Amniotic stem cell (primary cell): ENCODE results near the gene RARG.
"Not testable (repeated sequence)": the region's sequence is repeated elsewhere in the genome, so short reads cannot be mapped to it uniquely, and the experiment has no call there.

ENCODE experiments used
- DNase-seq: peaks from one replicate; lab custom pipeline; 2025; lab: John Stamatoyannopoulos, UW

The RARG gene

DNA sequence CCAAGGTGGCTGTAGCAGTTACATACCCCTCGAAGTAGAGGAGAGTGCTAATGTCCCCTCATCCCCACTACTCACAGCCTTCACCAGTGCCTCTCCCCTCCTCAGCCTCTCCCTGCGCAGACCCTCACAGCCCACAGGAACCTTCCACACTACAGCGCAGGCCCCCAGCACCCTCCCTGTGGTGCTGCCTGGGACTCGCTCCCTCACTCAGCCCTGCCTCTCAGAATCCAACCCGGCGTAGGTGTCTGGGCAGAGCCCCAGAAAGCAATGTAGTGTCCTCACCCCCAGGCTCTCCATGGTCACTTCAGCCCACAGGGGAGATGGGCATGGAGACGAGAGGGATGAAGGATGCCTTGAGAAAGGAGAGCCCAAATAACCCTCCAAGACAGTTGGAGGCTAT is 62.4 kb downstream of the RARG start:
- no peak for DNase-seq

DNA sequence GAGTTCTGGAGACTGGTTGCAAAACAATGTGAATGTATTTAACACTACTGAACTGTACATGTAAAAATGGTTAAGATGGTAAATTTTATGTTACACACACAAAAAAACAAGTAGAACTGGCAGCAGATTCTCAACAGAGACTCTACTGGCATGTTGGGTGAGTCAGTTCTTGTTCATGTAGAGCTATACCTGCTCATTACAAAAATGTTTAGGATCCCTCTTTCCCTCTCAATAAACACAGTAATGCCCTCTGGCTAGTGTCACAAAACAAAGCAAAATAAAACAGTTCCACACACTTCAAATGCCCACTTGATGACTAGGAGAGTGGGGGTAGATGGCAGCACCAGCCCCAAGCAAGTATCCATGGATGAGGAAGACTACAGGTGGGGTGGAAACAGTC is 65.2 kb downstream of the RARG start:
- no peak for DNase-seq

DNA sequence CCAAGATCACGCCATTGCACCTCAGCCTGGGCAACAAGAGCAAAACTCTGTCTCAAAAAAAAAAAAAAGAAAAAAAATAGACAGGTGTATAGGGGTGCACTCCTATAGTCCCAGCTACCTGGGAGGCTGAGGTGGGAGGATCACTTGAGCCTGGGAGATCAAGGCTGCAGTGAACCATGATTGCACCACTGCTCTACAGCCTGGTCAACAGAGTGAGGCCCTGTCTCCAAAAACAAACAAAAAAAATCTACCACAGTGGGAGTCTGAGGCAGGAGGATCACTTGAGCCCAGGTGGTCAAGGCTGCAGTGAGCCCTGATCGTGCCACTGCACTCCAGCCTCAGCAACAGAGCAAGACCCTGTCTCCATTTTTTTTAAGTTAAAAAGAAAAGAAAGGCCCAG is 69.0 kb downstream of the RARG start:
- not testable (repeated sequence) for DNase-seq

DNA sequence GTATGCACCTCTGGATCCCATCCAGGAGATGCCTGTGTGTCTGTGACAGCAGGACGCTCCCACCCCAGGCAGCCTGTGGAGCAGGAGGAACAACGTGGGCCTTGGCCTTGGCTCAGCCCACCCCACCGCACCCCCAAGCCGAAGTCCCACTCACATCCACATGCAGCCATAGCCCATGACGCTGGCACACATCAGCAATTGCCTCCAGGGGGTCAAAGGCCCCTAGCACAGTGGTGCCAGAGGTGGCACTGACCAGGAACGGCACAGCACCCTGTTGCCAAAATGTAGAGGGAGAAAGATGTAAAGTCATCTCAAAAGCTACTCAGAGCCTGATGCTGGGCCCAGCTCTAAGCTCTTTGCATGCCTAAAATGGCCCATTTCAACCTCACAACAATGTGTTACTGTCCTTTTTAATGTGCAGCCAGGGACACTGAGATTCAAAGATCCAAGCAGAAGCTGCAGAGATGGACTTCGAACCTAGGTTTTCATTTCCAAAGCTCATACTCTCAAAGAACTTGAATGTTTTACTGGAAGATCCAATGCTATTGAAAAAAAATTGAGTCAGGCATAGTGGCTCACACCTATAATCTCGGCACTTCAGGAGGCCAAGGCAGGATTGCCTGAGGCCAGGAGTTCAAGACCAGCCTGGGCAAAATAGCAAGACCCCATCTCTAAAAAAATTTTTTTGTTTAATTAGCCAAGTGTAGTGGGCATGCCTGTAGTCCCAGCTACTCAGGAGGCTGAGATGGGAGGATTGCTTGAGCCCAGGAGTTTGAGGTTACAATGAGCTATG is 70.7 kb downstream of the RARG start:
- DNase-seq = no peak

DNA sequence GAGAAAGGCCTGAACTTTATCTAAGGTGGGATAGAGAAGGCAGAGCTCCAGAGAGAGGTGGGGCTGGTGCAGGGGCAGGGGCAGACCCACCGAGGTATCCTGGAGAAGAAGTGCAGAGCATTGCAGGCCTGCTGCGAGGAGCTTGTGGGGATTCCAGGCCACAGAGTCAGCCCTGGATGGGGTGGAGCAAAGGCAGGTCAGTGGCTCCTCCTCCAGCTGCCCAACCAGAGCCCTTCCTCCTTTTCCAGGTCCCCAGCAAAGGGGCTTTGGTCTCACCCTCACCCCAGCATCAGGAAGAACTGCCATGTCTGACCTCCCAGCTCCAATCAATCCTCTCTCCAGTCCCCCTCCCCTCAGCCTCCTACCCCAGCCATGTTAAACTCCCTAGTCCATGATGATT is 71.3 kb downstream of the RARG start:
- DNase-seq = no peak
